Body of pancreas (tissue), 4 donors: Measurements from ENCODE around the gene PRDM16.

ENCODE experiments used
- CTCF ChIP-seq, 7 experiments: fragments of 450-650 bp in 4 of 7; fragments of 200-600 bp in 3 of 7; sonication (generic) in 3 of 7; IDR thresholded peaks; one replicate each; pipeline ENCODE4 v1.5.1; 2016 to 2019; ENCODE audit warnings: antibody characterized with exemption in 7 of 7
- POLR2A ChIP-seq, 3 donors: fragments of 450-650 bp; IDR thresholded peaks; one replicate each; pipeline ENCODE4 v1.6.1; 2016; ENCODE audit warnings: antibody characterized with exemption in 3 of 3, mild to moderate bottlenecking in 2 of 3

- TF ChIP-seq POLR2A (IDR thresholded peaks at IDR 0.05): no peak
- no peak for TF ChIP-seq CTCF (IDR thresholded peaks at IDR 0.05)
These were observed 412.0 kb downstream of the PRDM16 start for GRCh38 chr1:3481046-3481445.
